ENCODE measurements around the gene FAM222A. TPM values are rescaled to one million over a fixed set of nuclear protein-coding genes. Genes with fewer than 3 reads are reported as not detected.

FAM222A gene
- total RNA-seq, 4 donors from 2014 or later = 1.4 to 3.0 (median 1.8) TPM

GRCh38 chr12:109744986-109745942, 31.6 kb downstream of the FAM222A start:
- 36 to 54% methylated on average over 7 to 8 of the region's 8 CpGs for WGBS, 2 donors (ENCODE audit: low coverage in 1 of 2)
- Histone ChIP-seq H3K36me3 (no peaks in the 10 kb centered on the region), H3K27me3 (no peaks in the 10 kb centered on the region), H3K4me3 (no peak overlapping the region), H3K9me3 (no peaks in the 10 kb centered on the region), H3K4me1 (peaks cover 0 to 5% (median 0%) of the 10 kb centered on the region in 4 donors), H3K27ac (no peak overlapping the region)
- in situ Hi-C loops (cut with MboI; ENCODE audit: low pct_ligation_motif_present in 1 of 4, low pct_unique_long_range_greater_than_20kb in 1 of 4, low sequenced_read_pairs in 3 of 4) (no loop called here), intact Hi-C loops (cut with DNase I; ENCODE audit: low total_unique reads) (no loop called here)
- no peak for DNase-seq
- TF ChIP-seq CTCF (IDR thresholded peaks at IDR 0.05) = no peak
- TF ChIP-seq POLR2A (IDR thresholded peaks at IDR 0.05) = no peak
- TF ChIP-seq EP300 (IDR thresholded peaks at IDR 0.05; ENCODE audit: low read depth) = no peak
- TF ChIP-seq POLR2AphosphoS5 (IDR thresholded peaks at IDR 0.05) = no peak

GRCh38 chr12:109752117-109753053, 38.8 kb downstream of the FAM222A start:
- no peaks in the 10 kb centered on the region for H3K27me3 ChIP-seq
- in situ Hi-C loops (cut with MboI; ENCODE audit: low pct_ligation_motif_present in 1 of 4, low pct_unique_long_range_greater_than_20kb in 1 of 4, low sequenced_read_pairs in 3 of 4) (no loop called here), intact Hi-C loops (cut with DNase I; ENCODE audit: low total_unique reads) (no loop called here)
- no peak for TF ChIP-seq POLR2A (IDR thresholded peaks at IDR 0.05)
- no peak for TF ChIP-seq EP300 (IDR thresholded peaks at IDR 0.05; ENCODE audit: low read depth)
- TF ChIP-seq CTCF (IDR thresholded peaks at IDR 0.05) = no peak
- TF ChIP-seq POLR2AphosphoS5 (IDR thresholded peaks at IDR 0.05) = no peak
- peaks cover 3 to 6% of the 10 kb centered on the region in 2 donors for H3K9me3 ChIP-seq
- no peaks in the 10 kb centered on the region for H3K4me1 ChIP-seq
- H3K36me3 ChIP-seq = no peaks in the 10 kb centered on the region
- 89 to 90% methylated on average over 2 to 6 of the region's 6 CpGs for WGBS, 2 donors (ENCODE audit: low coverage in 1 of 2)
- no peak for DNase-seq
- no peak overlapping the region for H3K4me3 ChIP-seq
- no peak overlapping the region for H3K27ac ChIP-seq

- 67 to 85% methylated on average over 1 to 5 of the region's 5 CpGs for WGBS, 2 donors (ENCODE audit: low coverage in 1 of 2)
- no peak for DNase-seq
- Histone ChIP-seq H3K9me3 (peaks cover 3 to 6% of the 10 kb centered on the region in 2 donors), H3K27ac (no peak overlapping the region), H3K4me3 (no peak overlapping the region), H3K36me3 (no peaks in the 10 kb centered on the region), H3K27me3 (no peaks in the 10 kb centered on the region), H3K4me1 (no peaks in the 10 kb centered on the region)
- in situ Hi-C loops (cut with MboI; ENCODE audit: low pct_ligation_motif_present in 1 of 4, low pct_unique_long_range_greater_than_20kb in 1 of 4, low sequenced_read_pairs in 3 of 4) = no loop called here
- intact Hi-C loops (cut with DNase I; ENCODE audit: low total_unique reads) = no loop called here
- no peak for TF ChIP-seq CTCF (IDR thresholded peaks at IDR 0.05)
These were observed 39.4 kb downstream of the FAM222A start for GRCh38 chr12:109753054-109753401.

GRCh38 chr12:109753959-109754358, 40.3 kb downstream of the FAM222A start:
- TF ChIP-seq POLR2AphosphoS5 (IDR thresholded peaks at IDR 0.05) = no peak
- TF ChIP-seq CTCF (IDR thresholded peaks at IDR 0.05) = no peak
- TF ChIP-seq POLR2A (IDR thresholded peaks at IDR 0.05) = no peak
- no peak for TF ChIP-seq EP300 (IDR thresholded peaks at IDR 0.05; ENCODE audit: low read depth)
- in situ Hi-C loops (cut with MboI; ENCODE audit: low pct_ligation_motif_present in 1 of 4, low pct_unique_long_range_greater_than_20kb in 1 of 4, low sequenced_read_pairs in 3 of 4) = no loop called here
- Histone ChIP-seq H3K27me3 (no peaks in the 10 kb centered on the region), H3K4me1 (no peaks in the 10 kb centered on the region), H3K4me3 (no peak overlapping the region), H3K27ac (no peak overlapping the region), H3K36me3 (no peaks in the 10 kb centered on the region), H3K9me3 (peaks cover 3 to 6% of the 10 kb centered on the region in 2 donors)
- DNase-seq = no peak
- WGBS, 2 donors (ENCODE audit: low coverage in 1 of 2) = 36% methylated on average over 2 of the region's 2 CpGs; no CpG with 5 or more reads in 1 of the 2 donors
- intact Hi-C loops (cut with DNase I; ENCODE audit: low total_unique reads) = no loop called here
